Endothelial cell (in vitro differentiated cells): ENCODE results near the gene GRK1. TPM values are rescaled to one million over a fixed set of nuclear protein-coding genes. Genes with fewer than 3 reads are reported as not detected.

Experiments
- DNase-seq: peaks from one replicate; pipeline ENCODE4 v3.0.0; 2021; ENCODE audit warnings: low spot score
- H3K27ac Mint-ChIP-seq: one replicate; pipeline ENCODE4 v1.8.0; 2021; ENCODE audit warnings: mixed read lengths, inconsistent platforms; ENCODE audit not compliant: unreplicated experiment
- H3K27me3 Mint-ChIP-seq: one replicate; pipeline ENCODE4 v1.8.0; 2021; ENCODE audit warnings: mild to moderate bottlenecking, moderate library complexity, mixed read lengths, inconsistent platforms; ENCODE audit not compliant: unreplicated experiment
- H3K36me3 Mint-ChIP-seq: one replicate; pipeline ENCODE4 v1.8.0; 2021; ENCODE audit warnings: mild to moderate bottlenecking, low read depth, mixed read lengths, inconsistent platforms; ENCODE audit not compliant: unreplicated experiment
- H3K4me1 Mint-ChIP-seq: one replicate; pipeline ENCODE4 v1.8.0; 2021; ENCODE audit warnings: mild to moderate bottlenecking, mixed read lengths, inconsistent platforms; ENCODE audit not compliant: unreplicated experiment
- H3K4me3 Mint-ChIP-seq: one replicate; pipeline ENCODE4 v1.8.0; 2021; ENCODE audit warnings: mild to moderate bottlenecking, mixed read lengths, inconsistent platforms; ENCODE audit not compliant: unreplicated experiment
- H3K9me3 Mint-ChIP-seq: one replicate; pipeline ENCODE4 v1.8.0; 2021; ENCODE audit warnings: mixed read lengths, inconsistent platforms; ENCODE audit not compliant: unreplicated experiment
- CTCF ChIP-seq: fragments of 200-600 bp; sonication (generic); IDR thresholded peaks from one replicate; pipeline ENCODE4 v1.5.0; 2021; ENCODE audit warnings: antibody characterized with exemption; ENCODE audit not compliant: unreplicated experiment
- total RNA-seq: library from RNA; stranded (reverse); fragmentation: NEBNext Ultra II Directional; extraction: Animal tissue kit (Norgen Biotek cat#: 25700); gene quantifications from one replicate; pipeline ENCODE4 v1.2.1, GENCODE V29; 2021; ENCODE audit not compliant: unreplicated experiment

The GRK1 gene
- total RNA-seq, 1 donor from 2014 or later, result 0.54 TPM

- H3K4me3 Mint-ChIP-seq, result peak overlapping the region; percentile 59
- H3K9me3 Mint-ChIP-seq, result no peaks in the 10 kb centered on the region
- no peak overlapping the region for H3K27ac Mint-ChIP-seq
- no peak for TF ChIP-seq CTCF
- peaks cover 59% of the 10 kb centered on the region for H3K36me3 Mint-ChIP-seq
- no peak for DNase-seq
- peaks cover 23% of the 10 kb centered on the region for H3K4me1 Mint-ChIP-seq
- H3K27me3 Mint-ChIP-seq, result peaks cover 16% of the 10 kb centered on the region
Measured at GRCh38 chr13:113770441-113770840, 103.4 kb downstream of the GRK1 start.

DNA sequence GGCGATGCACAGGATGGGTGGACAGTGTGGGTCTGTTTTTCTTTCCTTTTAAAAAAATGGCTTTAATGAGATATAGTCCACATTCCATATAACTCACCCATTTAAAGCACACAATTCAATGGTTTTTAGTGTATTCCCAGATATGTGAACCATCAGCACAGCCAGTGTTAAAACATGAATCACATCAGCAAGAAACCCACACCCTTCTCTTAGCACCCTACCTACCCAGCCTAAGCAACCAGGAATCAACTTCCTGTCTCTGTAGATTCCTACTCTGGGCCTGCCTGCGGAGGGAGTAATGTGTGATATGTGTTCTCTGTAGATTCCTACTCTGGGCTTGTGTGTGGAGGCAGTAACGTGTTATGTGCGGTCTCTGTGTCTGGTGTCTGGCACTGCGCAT is 103.9 kb downstream of the GRK1 start:
- DNase-seq, result no peak

DNA sequence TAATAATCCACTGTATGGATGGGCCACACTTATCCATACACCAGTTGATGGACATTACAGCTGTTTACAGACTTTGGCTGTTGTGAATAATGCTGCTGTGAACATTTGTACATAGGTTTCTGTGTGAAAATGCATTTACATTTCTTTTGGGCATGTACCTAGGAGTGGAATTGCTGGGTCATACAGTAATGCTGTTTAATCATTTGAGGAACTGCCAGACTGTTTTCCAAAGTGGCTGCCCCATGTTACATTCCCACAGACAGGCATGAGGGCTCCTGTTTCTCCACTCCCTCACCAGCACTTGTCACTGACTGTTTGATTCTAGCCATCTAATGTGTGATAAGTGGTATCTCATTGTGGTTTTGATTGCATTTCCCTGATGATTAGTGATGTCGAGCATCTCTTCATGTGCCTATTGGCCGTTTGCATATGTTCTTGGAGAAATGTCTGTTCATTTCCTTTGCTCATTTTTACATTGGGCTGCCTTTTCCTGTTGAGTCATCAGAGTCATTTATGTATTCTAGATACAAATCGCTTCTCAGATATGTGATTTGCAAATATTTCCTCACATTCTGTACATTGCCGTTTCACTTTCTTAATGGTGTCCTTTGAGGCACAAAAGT is 104.8 kb downstream of the GRK1 start:
- DNase-seq, result no peak
- H3K4me3 Mint-ChIP-seq, result no peak overlapping the region
- no peaks in the 10 kb centered on the region for H3K9me3 Mint-ChIP-seq
- H3K27me3 Mint-ChIP-seq, result peaks cover 8% of the 10 kb centered on the region
- TF ChIP-seq CTCF, result no peak
- peaks cover 9% of the 10 kb centered on the region for H3K4me1 Mint-ChIP-seq
- no peak overlapping the region for H3K27ac Mint-ChIP-seq
- peaks cover 49% of the 10 kb centered on the region for H3K36me3 Mint-ChIP-seq

More for the DNA sequence above, 103.9 kb downstream of the GRK1 start:
- TF ChIP-seq CTCF, result no peak
- Mint-ChIP-seq H3K4me3 (peak overlapping the region; percentile 84), H3K9me3 (no peaks in the 10 kb centered on the region), H3K27ac (no peak overlapping the region), H3K27me3 (peaks cover 12% of the 10 kb centered on the region), H3K36me3 (peaks cover 55% of the 10 kb centered on the region), H3K4me1 (peaks cover 18% of the 10 kb centered on the region)

- Mint-ChIP-seq H3K4me3 (no peak overlapping the region), H3K27ac (no peak overlapping the region), H3K36me3 (peaks cover 43% of the 10 kb centered on the region), H3K4me1 (peaks cover 17% of the 10 kb centered on the region), H3K9me3 (no peaks in the 10 kb centered on the region), H3K27me3 (peaks cover 11% of the 10 kb centered on the region)
- DNase-seq, result no peak
- TF ChIP-seq CTCF, result no peak
Measured at GRCh38 chr13:113774177-113775107, 107.4 kb downstream of the GRK1 start.
